SK-N-SH (cell line): ENCODE results near the gene SLC12A6. TPM values are rescaled to one million over a fixed set of nuclear protein-coding genes. Genes with fewer than 3 reads are reported as not detected.

ENCODE experiments used
- CTCF ChIA-PET: fragments of 300-600, 350-600 bp; formaldehyde crosslinking; extraction: SDS; loops from one replicate; lab custom pipeline; 2021; lab: Yijun Ruan, JAX
- POLR2A ChIA-PET: fragments of 350-600 bp; sonication (Branson Sonifier 250); formaldehyde crosslinking; extraction: SDS; loops from one replicate; lab custom pipeline; 2020; ENCODE audit warnings: antibody characterized with exemption, inconsistent platforms; lab: Yijun Ruan, JAX
- DNase-seq: peaks from one replicate; pipeline ENCODE4 v3.0.0; 2012
- H2AFZ ChIP-seq: fragments of 200-600 bp; sonication (generic); 2 replicates; pipeline ENCODE4 v1.8.1; 2016; ENCODE audit warnings: antibody characterized with exemption, mild to moderate bottlenecking, low read depth
- H3F3A ChIP-seq: fragments of 200-600 bp; sonication (generic); replicated peaks from 2 replicates; pipeline ENCODE3; 2016; ENCODE audit warnings: antibody characterized with exemption, mild to moderate bottlenecking; ENCODE audit not compliant: insufficient read depth
- H3K27ac ChIP-seq, 2 experiments: fragments of 200-500 bp in 1 of 2; fragments of 200-600 bp in 1 of 2; sonication (Bioruptor generic) in 1 of 2; sonication (generic), shearing (Covaris generic) in 1 of 2; 2 replicates each; pipeline versions ENCODE4 v1.5.1 to v1.6.1; 2014 to 2016; ENCODE audit warnings: low read depth in 2 of 2, inconsistent platforms in 1 of 2, low read length in 1 of 2, mild to moderate bottlenecking in 1 of 2, mixed read lengths in 1 of 2
- H3K27me3 ChIP-seq: fragments of 200-600 bp; sonication (generic), shearing (Covaris generic); 2 replicates; pipeline ENCODE4 v1.6.1; 2016; ENCODE audit warnings: mixed run types; ENCODE audit not compliant: insufficient read depth
- H3K36me3 ChIP-seq, 2 experiments: fragments of 200-500 bp in 1 of 2; fragments of 200-600 bp in 1 of 2; sonication (Bioruptor generic) in 1 of 2; sonication (generic) in 1 of 2; replicated peaks in 1 of 2; 2 replicates each; pipeline versions ENCODE3 to v1.5.1; 2014 to 2016; ENCODE audit warnings: low read length in 1 of 2, mild to moderate bottlenecking in 1 of 2; ENCODE audit not compliant: insufficient read depth in 2 of 2, control insufficient read depth in 1 of 2
- H3K4me1 ChIP-seq, 2 experiments: fragments of 200-500 bp in 1 of 2; fragments of 200-600 bp in 1 of 2; sonication (Bioruptor generic) in 1 of 2; sonication (generic), shearing (Covaris generic) in 1 of 2; 2 replicates each; pipeline versions ENCODE4 v1.5.1 to v1.6.1; 2014 to 2016; ENCODE audit warnings: low read depth in 1 of 2, low read length in 1 of 2, mixed run types in 1 of 2; ENCODE audit not compliant: insufficient read depth in 2 of 2, control insufficient read depth in 1 of 2
- H3K4me2 ChIP-seq: fragments of 200-600 bp; sonication (generic), shearing (Covaris generic); 2 replicates; pipeline ENCODE4 v1.6.1; 2017; ENCODE audit warnings: mixed run types
- H3K4me3 ChIP-seq, 2 experiments: fragments of 200-500 bp in 1 of 2; fragments of 200-600 bp in 1 of 2; sonication (Bioruptor generic) in 1 of 2; sonication (generic), shearing (Covaris generic) in 1 of 2; 2 replicates each; pipeline versions ENCODE4 v1.5.1 to v1.8.1; 2014 to 2016; ENCODE audit warnings: low read depth in 2 of 2, inconsistent platforms in 1 of 2, low read length in 1 of 2, mild to moderate bottlenecking in 1 of 2, mixed read lengths in 1 of 2, moderate library complexity in 1 of 2
- H3K79me2 ChIP-seq: fragments of 200-600 bp; sonication (generic); 2 replicates; pipeline ENCODE4 v1.8.1; 2017; ENCODE audit warnings: mild to moderate bottlenecking; ENCODE audit not compliant: insufficient read depth
- H3K9ac ChIP-seq: fragments of 200-600 bp; sonication (generic); 2 replicates; pipeline ENCODE4 v1.6.1; 2017; ENCODE audit warnings: mixed run types
- H3K9me2 ChIP-seq: fragments of 200-600 bp; sonication (generic); 2 replicates; pipeline ENCODE4 v1.6.1; 2017; ENCODE audit warnings: mixed run types
- H3K9me3 ChIP-seq: fragments of 200-600 bp; sonication (generic); 2 replicates; pipeline ENCODE4 v1.6.1; 2017; ENCODE audit warnings: mixed run types, mild to moderate bottlenecking, moderate library complexity
- H4K20me1 ChIP-seq: fragments of 200-600 bp; sonication (generic); 2 replicates; pipeline ENCODE4 v1.6.1; 2017; ENCODE audit warnings: mild to moderate bottlenecking, mixed run types; ENCODE audit not compliant: insufficient read depth
- CTCF ChIP-seq: fragments of 200-600 bp; sonication (generic); IDR thresholded peaks from 2 replicates; pipeline ENCODE4 v1.6.1; 2017; ENCODE audit warnings: antibody characterized with exemption, mild to moderate bottlenecking, moderate library complexity
- GABPA ChIP-seq: IDR thresholded peaks from 2 replicates; pipeline ENCODE4 v1.4.0; 2012; ENCODE audit warnings: low read depth, mild to moderate bottlenecking
- IRF3 ChIP-seq: fragments of 150-350 bp; IDR thresholded peaks from 2 replicates; pipeline ENCODE4 v1.6.1; 2016; ENCODE audit warnings: mild to moderate bottlenecking, low read depth, low read length
- MAX ChIP-seq: IDR thresholded peaks from 2 replicates; pipeline ENCODE4 v1.4.0; 2012; ENCODE audit warnings: low read depth
- MEF2A ChIP-seq: IDR thresholded peaks from 2 replicates; pipeline ENCODE4 v1.4.0; 2012; ENCODE audit warnings: low read depth, borderline replicate concordance
- NFIC ChIP-seq: IDR thresholded peaks from 2 replicates; pipeline ENCODE4 v1.4.0; 2012; ENCODE audit warnings: borderline replicate concordance
- NRF1 ChIP-seq: IDR thresholded peaks from 2 replicates; pipeline ENCODE4 v1.6.1; 2012; ENCODE audit warnings: low read depth, mild to moderate bottlenecking, low read length
- RAD21 ChIP-seq: IDR thresholded peaks from 2 replicates; pipeline ENCODE4 v1.6.1; 2012; ENCODE audit warnings: mild to moderate bottlenecking, low read length
- RFX5 ChIP-seq: IDR thresholded peaks from 2 replicates; pipeline ENCODE4 v1.6.1; 2012; ENCODE audit warnings: mild to moderate bottlenecking, improper control_type of control experiment, low read length
- RXRA ChIP-seq: IDR thresholded peaks from 2 replicates; pipeline ENCODE4 v1.4.0; 2012; ENCODE audit warnings: low read depth, mild to moderate bottlenecking, borderline replicate concordance
- SIN3A ChIP-seq: IDR thresholded peaks from 2 replicates; pipeline ENCODE4 v1.6.1; 2012; ENCODE audit warnings: low read depth, mild to moderate bottlenecking, low read length, moderate library complexity, borderline replicate concordance
- USF1 ChIP-seq: IDR thresholded peaks from 2 replicates; pipeline ENCODE4 v1.4.0; 2012; ENCODE audit warnings: low read depth, borderline replicate concordance
- USF2 ChIP-seq: fragments of 150-350 bp; IDR thresholded peaks from 2 replicates; pipeline ENCODE4 v1.6.1; 2017; ENCODE audit warnings: antibody characterized with exemption, low read length, low read depth, borderline replicate concordance
- YY1 ChIP-seq: IDR thresholded peaks from 2 replicates; pipeline ENCODE4 v1.4.0; 2012; ENCODE audit warnings: low read depth, mild to moderate bottlenecking
- WGBS: methylation state at CpG from one replicate; pipeline ENCODE4 v1.1.6; 2017; ENCODE audit warnings: low lambda C conversion rate; 5-methylcytosine and 5-hydroxymethylcytosine counted together
- polyA plus RNA-seq, 3 experiments: library from polyadenylated mRNA; depleted of rRNA; stranded (reverse); fragments of >200 nt; gene quantifications; 2 replicates each; pipeline ENCODE4 v1.2.3, GENCODE V29; 2012

The SLC12A6 gene
- polyA plus RNA-seq, 1 of the 3 experiments (the other 2 are of a cell fraction): 7.7 TPM

DNA sequence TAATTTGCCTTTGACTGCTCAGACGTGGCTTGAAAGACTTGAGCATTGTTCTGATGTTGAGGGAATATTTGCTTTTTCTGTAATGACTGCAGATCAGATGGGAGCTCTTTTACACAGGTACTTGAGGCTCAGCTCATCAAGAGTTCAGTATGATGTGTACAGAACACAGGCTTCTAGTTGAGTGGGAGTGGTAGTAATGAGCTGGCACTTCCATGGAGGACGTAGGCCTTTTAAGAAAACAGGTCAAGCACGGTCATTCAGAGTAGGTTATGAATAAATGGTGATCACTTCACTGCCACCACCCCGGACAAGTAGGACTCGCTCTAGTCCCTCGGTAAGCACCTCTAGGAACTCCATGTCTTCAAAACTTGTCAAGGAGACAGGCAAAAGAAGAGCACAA, 104.0 kb downstream of the SLC12A6 start:
- WGBS: 90% methylated on average over 6 of the region's 6 CpGs
- H3K9me3 ChIP-seq: no peaks in the 10 kb centered on the region
- H3K79me2 ChIP-seq: no peaks in the 10 kb centered on the region
- H3K9me2 ChIP-seq: no peaks in the 10 kb centered on the region
- TF ChIP-seq MAX (no peak), NFIC (no peak), CTCF (no peak), MEF2A (no peak), RFX5 (no peak), YY1 (no peak), RXRA (no peak), SIN3A (no peak), NRF1 (no peak), GABPA (no peak), RAD21 (no peak), USF2 (no peak), IRF3 (no peak), USF1 (no peak)
- no peak overlapping the region for H3K27ac ChIP-seq
- peaks cover 0 to 3% of the 10 kb centered on the region in 2 experiments; a peak in 1 of 4 replicates for H3K4me1 ChIP-seq
- DNase-seq: no peak
- no peak overlapping the region for H3K4me3 ChIP-seq
- H2AFZ ChIP-seq: no peak overlapping the region
- H3K36me3 ChIP-seq: peaks cover 15 to 59% of the 10 kb centered on the region in 2 experiments
- no peak overlapping the region for H3K9ac ChIP-seq
- no peak overlapping the region for H3K4me2 ChIP-seq
- H3K27me3 ChIP-seq: no peaks in the 10 kb centered on the region
- ChIA-PET CTCF (interaction anchor here (0.9 to 1.4 kb wide), 5 partner anchors 8 to 134 kb away, joined by 3 to 8 read pairs (median 4); partner anchors contain the start of gene LPCAT4), POLR2A (no interaction called here)
- H3F3A ChIP-seq: peaks cover 26% of the 10 kb centered on the region
- H4K20me1 ChIP-seq: no peaks in the 10 kb centered on the region
